GM18520 (cell line): ENCODE measurements around the gene TRAF2.
A peak's percentile ranks its signal among the peaks of the same experiment; 100 is the strongest.

Experiments used
- ATAC-seq: cut with Tn5 transposase; IDR thresholded peaks from one replicate; pipeline ENCODE4 v1.9.1; 2021; ENCODE audit not compliant: unreplicated experiment

Gene TRAF2

GRCh38 chr9:136935651-136936050, 49.3 kb downstream of the TRAF2 start:
- no peak for ATAC-seq

DNA sequence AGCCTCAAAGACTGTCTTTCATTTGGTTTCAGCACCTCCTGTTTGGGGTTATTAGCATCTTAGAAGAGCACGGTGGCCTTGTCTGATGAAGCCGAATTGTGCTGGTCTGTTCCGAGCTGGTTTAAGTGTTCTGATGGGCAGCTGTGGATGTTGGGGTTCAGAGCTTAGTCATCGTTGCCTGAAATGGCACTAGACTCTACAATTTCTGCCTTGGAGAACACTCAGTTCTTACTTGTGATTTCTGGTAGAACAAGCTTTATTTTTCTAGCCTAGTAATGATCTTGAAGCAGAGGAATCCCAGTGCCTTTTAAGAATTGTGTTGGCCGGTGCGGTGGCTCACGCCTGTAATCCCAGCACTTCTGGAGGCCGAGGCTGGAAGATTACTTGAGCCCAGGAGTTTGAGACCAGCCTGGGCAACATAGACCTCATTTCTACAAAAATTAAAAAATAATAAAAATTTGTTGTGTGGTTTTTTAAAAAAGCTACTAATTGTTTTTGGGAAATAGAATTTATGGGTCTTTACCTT, 50.4 kb downstream of the TRAF2 start:
- no peak for ATAC-seq

DNA sequence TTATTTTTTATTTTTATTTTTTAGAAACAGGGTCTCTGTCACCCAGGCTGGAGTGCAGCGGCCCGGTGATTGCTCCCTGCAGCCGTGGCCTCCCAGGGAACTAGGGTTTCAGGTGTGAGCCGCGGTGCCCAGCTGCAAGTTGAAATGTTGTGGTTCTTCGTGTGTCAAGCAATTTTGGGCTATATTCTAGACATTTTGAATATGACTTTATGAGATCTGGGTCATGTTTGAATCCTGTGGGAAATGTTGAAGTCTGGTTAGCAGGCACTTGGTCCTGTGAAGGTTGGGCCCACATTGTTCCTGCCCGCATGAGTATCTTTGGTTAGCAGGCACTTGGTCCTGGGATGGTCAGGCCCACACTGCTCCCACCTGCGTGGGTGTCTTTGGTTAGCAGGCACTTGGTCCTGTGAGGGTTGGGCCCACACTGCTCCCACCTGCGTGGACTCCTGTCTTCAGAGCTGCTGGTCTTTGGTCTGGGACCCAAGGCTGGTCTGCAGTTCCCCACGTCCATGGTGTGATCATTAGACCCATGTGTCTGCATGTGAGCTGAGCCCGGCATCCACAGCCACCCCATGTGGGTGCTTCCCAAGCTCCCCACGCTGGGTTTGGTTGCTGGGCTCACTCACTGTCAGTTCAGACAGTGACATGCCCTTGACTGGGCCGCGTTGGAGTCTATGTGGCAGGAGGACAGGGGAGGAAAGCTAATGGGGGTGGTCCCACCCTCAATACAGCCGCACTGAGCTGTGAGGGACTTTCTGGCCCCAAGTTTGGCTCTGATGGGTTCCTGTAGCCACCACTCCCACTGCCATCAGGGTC, 51.1 kb downstream of the TRAF2 start:
- ATAC-seq, result no peak

GRCh38 chr9:136939431-136939995, 53.2 kb downstream of the TRAF2 start:
- ATAC-seq, result no peak

- ATAC-seq, result no peak
Observed at GRCh38 chr9:136939996-136940525, 53.7 kb downstream of the TRAF2 start.

DNA sequence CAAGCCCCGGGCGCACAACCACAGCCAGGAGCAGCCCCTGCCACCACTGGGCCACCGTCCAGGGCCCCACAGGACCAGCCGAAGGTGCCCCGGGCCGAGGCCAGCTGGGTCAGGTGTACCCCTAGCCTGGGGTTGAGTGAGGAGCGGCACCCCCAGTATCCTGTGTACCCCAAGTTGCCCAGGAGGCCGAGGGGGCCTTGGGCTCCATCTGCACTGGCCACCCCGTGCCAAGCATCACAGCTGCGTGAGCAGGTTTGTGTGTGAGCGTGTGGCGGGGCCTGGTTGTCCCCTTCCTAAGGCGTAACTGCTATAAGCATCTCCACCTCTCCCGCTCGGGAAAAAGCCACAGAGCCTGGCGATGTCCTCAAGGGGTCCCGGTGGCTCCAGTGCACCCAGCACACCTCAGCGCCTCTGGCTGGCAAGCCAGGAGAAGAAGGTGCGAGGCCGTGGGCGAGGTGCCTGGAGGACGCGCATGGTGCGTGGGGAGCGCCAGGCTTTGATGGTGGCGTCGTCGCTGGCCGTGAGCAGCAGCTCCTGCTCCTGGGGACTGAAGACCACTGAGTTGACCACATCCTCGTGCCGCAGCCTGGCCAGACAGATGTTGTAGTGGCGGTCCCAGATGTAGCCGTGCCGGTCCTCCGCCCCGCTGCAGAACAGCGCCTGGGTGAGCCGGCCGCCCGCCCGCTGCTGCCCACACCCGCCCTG, 54.4 kb downstream of the TRAF2 start:
- ATAC-seq, result no peak

GRCh38 chr9:136941231-136942111, 55.2 kb downstream of the TRAF2 start:
- no peak for ATAC-seq

- ATAC-seq, result no peak
Observed at GRCh38 chr9:136942112-136942880, 56.0 kb downstream of the TRAF2 start.

DNA sequence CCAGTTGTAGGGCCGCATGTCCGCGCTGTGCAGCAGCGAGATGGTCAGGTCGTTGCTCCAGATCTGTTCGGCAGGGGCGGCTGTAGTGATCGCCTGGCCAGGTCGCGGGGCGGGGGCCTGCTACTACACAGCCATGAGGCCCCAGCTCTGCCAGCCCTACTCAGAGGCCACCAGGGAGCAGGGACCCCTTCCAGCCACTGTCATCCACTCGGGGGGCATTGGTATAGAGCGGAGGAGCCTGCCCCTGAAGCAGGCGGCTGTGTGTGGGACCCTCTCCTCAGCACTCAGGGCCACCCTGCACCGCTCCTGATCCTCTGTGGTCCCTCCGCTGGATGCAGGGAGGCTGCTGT, 56.5 kb downstream of the TRAF2 start:
- no peak for ATAC-seq

GRCh38 chr9:136943291-136944211, 57.2 kb downstream of the TRAF2 start:
- ATAC-seq, result no peak

GRCh38 chr9:136944212-136944518, 57.8 kb downstream of the TRAF2 start:
- ATAC-seq, result peak; percentile 37

DNA sequence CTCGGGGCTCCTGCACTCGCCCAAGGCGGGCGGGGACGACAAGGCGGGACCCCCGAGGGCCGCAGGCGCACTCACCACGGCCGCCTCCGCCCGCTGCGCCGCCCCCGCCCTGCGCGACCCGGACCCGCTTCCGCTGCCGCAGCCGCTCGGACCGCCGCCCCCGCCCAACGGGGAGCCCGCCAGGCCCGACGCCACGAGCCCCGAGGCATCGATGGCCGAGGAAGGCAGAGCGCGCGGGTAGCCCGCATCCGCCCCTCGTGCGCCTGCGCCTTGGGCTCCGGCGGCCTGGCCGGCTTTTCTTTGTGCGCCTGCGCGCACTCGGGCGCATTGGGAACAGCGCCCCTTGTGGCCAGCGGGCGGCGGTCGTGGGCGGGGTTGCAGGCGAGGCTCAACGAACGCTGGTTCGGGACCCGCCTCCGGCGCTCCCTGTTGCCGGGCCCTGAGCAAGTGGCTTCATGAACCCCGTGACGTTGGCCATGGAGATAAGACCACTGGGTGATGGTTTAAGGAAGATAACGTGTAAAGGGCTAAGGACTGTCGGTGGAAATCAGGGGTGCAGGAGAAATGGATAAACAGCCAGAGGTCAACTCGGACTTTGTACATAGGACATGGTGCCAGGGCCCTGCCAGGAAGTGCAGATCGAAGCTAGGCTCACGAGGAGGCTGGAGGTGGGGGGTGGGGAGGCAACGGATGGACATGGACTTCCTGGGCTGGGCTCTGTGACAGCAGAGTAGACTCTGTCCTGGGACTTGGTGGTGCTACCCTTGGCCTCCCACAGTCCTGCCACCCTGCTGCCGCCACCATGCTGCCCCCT, 58.4 kb downstream of the TRAF2 start, which contains the start of the genes C8G and FBXW5:
Gene C8G (plus strand): TSS at position 725 of the 814 bp plus-strand sequence. CDS start 78 bp downstream, at position 803.
Gene FBXW5 (minus strand): TSS at position 220 of the 814 bp plus-strand sequence. CDS start 655 bp downstream, outside the sequence.
- ATAC-seq, result peak; percentile 77

- ATAC-seq, result no peak
Observed at GRCh38 chr9:136945333-136946227, 59.3 kb downstream of the TRAF2 start.

- ATAC-seq, result no peak
Observed at GRCh38 chr9:136946228-136947027, 60.1 kb downstream of the TRAF2 start.

DNA sequence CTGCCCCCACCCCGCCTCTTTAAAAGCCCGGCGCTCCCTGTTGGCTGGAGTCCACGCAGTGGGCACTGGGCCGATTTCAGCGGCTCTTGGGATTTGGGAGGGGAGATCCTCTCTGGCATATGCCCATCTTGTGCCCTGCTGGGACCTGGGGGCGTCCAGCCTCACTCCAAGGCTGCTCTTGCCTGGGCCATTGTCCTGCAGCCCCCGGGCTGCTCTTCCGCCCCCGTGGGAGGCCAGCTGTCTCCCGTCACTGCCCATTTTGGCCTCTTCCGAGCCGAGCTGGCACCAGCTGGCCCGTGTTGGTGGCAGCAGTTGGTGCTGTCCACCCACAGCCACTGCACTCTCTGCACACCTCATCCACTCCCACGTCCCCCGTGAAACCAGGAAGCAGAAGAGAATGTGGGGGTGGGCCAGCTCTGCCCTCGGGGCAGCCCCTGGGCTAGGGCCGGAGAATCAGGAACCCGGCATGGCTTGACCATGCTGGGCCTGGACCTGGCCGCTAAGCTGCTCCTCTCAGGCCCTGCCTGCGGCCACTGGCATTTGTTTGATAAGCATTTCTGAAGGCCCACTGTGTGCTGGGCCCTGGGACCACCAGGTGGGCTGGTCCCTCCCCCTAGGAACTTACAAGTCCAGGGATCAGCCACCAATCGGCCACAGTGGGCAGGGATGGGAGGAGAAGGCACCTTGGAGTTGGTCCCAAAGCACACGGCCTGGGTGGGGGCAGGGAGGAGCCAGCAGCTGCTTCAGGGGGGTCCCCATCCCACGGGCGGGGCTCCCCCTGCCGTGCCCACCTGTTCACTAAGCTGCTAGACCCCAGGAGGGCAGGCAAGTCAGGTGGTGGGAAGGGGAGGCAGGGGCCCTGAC, 60.9 kb downstream of the TRAF2 start:
- ATAC-seq, result no peak
